ENCODE data around the gene RHOBTB1.

Gene RHOBTB1

DNA sequence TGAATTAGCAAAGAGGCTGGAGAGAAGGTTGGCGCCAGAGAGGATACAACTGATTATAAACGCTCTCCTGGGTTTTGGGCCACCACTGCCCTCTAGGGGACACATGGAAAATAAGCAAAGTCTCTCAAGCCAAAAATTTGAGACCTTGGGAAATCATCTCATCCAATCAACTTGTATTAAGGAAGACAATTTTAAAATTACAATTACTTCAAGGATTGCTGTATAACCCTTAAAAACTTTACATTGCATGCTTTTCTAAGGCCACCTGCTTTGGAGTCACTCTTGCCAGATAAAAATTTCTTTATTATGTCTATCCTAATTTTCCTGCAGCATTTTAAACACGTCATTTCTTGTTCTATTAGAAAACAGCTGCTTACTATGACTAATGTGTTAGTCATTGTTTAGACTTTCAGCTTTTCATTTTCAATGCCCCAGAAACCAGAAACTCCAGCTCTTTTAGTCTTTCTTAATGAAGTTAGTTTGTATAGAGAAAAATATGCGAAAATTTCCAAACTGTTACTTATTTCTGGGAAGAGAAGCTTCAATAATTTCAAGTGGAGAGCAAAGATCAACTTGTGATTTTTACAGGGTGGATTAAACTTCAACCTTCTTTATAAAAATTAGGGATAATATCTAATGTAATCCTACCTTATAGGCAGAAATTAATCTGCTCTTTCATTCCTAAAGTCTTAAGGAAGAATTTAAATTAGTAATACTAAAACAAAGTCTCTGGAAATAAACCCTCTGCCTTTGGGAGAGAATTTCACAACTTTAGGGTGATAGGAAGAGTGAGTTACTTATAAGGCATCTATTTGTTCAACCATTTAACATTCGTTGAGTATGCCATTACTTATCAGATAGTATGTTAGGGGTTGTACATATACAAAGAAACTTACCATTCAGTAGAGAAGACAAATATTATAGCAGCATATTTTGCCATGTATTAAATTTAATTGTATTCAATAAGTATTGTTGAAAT is 20.6 kb upstream of the RHOBTB1 start:
- peak; percentile 37 for DNase-seq

DNA sequence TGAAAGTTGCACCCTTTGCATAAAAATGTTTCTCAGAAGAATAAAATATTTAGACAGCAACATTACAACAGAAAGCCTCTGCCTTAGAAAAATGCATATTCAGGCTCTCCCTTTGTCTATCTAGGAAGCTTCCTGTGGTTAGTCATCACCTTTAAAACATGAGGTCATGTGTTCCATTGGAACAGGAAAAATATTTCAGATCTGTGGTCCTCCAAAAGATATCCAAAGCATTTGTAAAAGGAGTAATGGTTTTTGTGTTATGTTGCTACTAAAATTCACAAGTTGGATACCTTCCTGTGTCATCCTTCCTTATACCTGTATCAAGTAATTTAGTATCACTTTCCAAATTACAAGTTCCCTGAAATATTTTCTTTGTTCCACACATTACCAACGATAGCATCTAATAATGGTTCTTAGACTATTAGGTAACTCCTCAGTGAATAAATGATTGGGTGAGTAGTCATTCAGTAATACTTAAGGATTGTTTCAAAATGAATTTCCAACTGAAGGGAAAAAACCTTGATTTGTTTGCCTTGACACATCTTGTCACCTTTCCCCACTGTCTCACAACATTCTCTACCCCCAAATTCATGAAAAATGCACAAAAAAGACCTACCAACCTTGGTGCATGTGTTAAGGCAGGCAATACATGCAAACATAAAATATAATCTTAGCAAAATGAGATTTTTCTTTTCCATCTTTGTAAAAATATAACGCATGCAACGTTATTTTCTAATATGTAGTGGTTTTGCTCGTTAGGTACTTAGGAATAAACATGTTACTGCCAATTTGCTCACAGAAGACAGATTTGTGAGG is 19.7 kb upstream of the RHOBTB1 start:
- DNase-seq, result no peak

- DNase-seq, result no peak
Measured at GRCh38 chr10:60962946-60963345, 19.0 kb upstream of the RHOBTB1 start.

GRCh38 chr10:60960913-60961312 is 16.9 kb upstream of the RHOBTB1 start:
- DNase-seq, result no peak

DNA sequence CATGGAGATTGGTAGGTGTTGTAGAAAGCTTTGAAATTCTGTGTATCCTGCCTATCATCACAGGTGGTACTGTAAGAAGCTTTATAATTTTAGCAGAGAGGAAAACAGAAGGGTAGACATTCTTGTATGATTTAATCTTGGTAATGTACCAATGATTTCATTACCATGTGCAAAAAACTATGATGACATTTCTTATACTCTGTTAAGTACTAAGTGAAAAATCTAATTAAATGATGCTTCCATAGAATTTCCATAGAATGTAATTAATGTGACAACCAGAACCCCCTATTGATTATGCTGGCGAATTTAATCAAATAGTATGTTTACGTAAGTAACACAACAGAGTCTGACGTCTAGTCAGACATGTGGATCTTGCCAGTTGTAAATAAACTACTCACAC is 16.0 kb upstream of the RHOBTB1 start:
- no peak for DNase-seq

GRCh38 chr10:60958892-60959601 is 15.1 kb upstream of the RHOBTB1 start:
- DNase-seq, result no peak

GRCh38 chr10:60957667-60958221 is 13.8 kb upstream of the RHOBTB1 start:
- DNase-seq, result no peak

GRCh38 chr10:60955957-60956425 is 12.0 kb upstream of the RHOBTB1 start:
- no peak for DNase-seq

GRCh38 chr10:60955316-60955715 is 11.3 kb upstream of the RHOBTB1 start:
- no peak for DNase-seq

- no peak for DNase-seq
Measured at GRCh38 chr10:60954035-60954434, 10.1 kb upstream of the RHOBTB1 start.

DNA sequence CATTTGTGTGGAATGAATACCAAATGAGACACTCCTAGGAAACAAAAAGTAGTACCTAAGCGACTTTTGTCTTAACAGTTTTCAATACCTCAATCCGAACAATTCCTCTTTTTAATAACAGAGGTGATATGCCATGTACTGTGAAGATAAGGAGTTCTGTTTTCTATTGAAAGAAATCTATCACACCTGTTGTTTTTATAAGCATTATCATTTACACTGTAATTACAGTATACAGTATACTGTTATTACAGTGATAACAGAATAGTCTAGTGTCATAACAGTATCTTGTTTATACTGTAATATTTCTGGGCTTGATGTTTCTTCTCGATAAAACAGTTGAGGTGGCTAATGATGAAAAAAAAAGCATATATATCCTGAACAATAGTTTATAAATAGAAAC is 9.4 kb upstream of the RHOBTB1 start:
- no peak for DNase-seq

DNA sequence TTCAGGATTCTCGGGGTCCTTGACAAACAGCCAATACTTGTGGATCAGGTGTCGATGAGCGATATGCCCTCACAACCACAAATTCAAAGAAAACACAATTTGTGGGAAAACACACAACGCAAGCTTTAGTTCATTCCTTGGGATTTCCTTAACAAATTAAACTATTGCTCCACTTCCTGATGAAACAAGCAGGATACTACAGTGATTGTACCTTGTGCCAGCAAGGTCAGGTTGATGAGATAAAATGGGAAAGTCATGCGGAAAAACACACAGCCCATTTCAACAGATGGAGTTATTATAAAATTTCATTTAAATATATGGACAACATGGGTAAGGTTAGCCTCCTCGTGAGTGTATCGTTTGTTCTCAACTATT is 8.8 kb upstream of the RHOBTB1 start:
- no peak for DNase-seq

GRCh38 chr10:60952067-60952845 is 8.3 kb upstream of the RHOBTB1 start:
- DNase-seq, result no peak

- DNase-seq, result no peak
Measured at GRCh38 chr10:60951272-60951724, 7.3 kb upstream of the RHOBTB1 start.

- DNase-seq, result no peak
Measured at GRCh38 chr10:60950300-60950699, 6.3 kb upstream of the RHOBTB1 start.

DNA sequence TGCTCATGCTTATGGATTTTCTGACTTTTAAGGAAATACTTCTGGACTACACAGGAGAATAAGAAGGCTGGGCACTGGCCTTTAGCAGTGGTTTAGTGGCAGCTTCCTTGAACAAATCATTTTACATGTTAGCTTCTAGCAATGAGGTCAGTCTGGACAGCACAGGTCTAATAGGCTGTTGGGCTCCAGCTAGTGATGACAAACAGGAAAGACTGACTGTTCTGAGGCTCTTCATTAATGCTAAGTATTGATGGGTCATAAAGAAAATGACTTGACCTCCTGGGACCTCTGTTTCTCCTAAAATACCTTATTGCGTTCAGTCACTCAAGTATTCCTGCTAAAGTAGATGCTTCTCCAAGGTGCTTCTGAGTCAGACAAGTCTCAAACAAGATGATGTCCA is 4.9 kb upstream of the RHOBTB1 start:
- no peak for DNase-seq

- no peak for DNase-seq
Measured at GRCh38 chr10:60944910-60945297, 919 bp upstream of the RHOBTB1 start.

- DNase-seq, result peak; percentile 46
Measured at GRCh38 chr10:60943316-60944057, 498 bp downstream of the RHOBTB1 start.

DNA sequence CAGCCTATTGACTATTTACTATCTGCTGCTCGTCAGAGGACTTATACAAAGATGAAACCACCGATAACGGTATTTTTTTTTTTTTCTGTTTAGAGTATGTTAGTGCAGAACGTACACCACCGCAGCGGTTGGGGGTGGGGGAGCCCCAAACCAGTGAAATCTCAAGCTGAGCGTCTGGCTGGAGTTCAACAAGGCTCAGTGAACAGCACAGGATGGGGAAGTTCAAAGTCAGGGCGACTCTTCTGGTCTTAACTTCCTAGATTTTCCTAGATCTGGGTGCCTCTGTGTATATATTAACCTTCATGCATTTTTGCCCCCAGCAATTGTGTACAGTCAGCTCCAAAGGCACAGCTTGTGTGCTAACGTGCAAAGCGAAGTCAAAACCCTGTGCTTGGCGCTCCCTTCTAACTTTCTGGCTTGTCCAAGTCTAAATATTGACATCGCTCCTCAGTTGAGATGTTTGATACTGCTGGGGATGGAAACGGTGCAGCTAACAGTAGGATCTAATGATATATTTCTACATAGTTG is 1.1 kb downstream of the RHOBTB1 start:
- DNase-seq, result no peak

DNA sequence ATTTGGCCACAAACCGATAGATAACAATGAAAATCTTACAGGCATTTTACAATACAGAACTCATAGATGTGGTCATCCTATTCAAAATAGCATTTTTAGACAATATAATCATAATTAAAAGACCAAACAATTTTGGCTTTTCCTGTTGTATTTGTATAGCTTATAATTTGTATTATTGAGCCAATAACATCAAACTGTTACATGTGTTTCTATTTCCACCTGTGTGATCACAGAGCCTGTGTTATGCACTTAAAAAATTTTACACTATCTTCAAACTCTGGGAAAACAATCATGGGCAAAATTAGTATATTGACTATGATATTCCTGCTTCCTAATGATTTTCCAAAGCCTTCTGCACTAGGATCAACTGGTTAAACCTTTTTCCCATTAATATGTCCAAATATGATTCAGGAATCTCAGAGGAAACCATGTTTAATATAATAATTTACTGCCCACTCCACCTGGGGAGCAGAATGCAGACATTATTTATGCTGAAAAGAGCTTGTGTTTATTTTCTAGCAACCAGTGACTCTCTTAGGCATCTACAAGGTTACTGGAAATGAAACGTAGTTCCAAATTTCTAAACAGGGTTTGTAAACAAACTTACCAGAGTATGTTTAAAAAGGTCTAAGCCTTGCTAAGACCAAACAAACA is 1.7 kb downstream of the RHOBTB1 start:
- no peak for DNase-seq

All from KG1 (cell line).